Duodenal mucosa (tissue), 2 donors: ENCODE data around the gene SLC26A11.
"Not testable (repeated sequence)": the region's sequence is repeated elsewhere in the genome, so short reads cannot be mapped to it uniquely, and the experiment has no call there.

Experiments
- H3K27ac ChIP-seq: one replicate; pipeline ENCODE4 v1.7.0; 2013; ENCODE audit warnings: low read depth, low read length
- H3K27me3 ChIP-seq, 2 donors: one replicate each; pipeline ENCODE4 v1.7.0; 2013; ENCODE audit warnings: low read length in 2 of 2, control low read depth in 1 of 2; ENCODE audit not compliant: insufficient read depth in 2 of 2, control insufficient read depth in 1 of 2
- H3K36me3 ChIP-seq, 2 donors: one replicate each; pipeline ENCODE4 v1.7.0; 2013; ENCODE audit warnings: low read length in 2 of 2, control low read depth in 1 of 2; ENCODE audit not compliant: insufficient read depth in 2 of 2, control insufficient read depth in 1 of 2
- H3K4me1 ChIP-seq, 2 donors: one replicate each; pipeline ENCODE4 v1.7.0; 2013; ENCODE audit warnings: low read length in 2 of 2, control low read depth in 1 of 2; ENCODE audit not compliant: insufficient read depth in 2 of 2, control insufficient read depth in 1 of 2
- H3K4me3 ChIP-seq, 2 donors: one replicate each; pipeline ENCODE4 v1.7.0; 2013; ENCODE audit warnings: low read length in 2 of 2, low read depth in 1 of 2
- H3K9ac ChIP-seq, 2 donors: one replicate each; pipeline ENCODE4 v1.7.0; 2013; ENCODE audit warnings: low read length in 2 of 2, low read depth in 1 of 2
- H3K9me3 ChIP-seq, 2 donors: one replicate each; pipeline ENCODE4 v1.7.0; 2013; ENCODE audit warnings: low read length in 2 of 2, control low read depth in 1 of 2; ENCODE audit not compliant: control insufficient read depth in 1 of 2

SLC26A11 gene

GRCh38 chr17:80268427-80268826, 48.2 kb downstream of the SLC26A11 start:
- no peak overlapping the region for H3K9ac ChIP-seq
- H3K27me3 ChIP-seq: no peaks in the 10 kb centered on the region
- no peak overlapping the region for H3K27ac ChIP-seq
- no peaks in the 10 kb centered on the region for H3K9me3 ChIP-seq
- peaks cover 14 to 43% of the 10 kb centered on the region in 2 donors for H3K36me3 ChIP-seq
- H3K4me1 ChIP-seq: peaks cover 7 to 26% of the 10 kb centered on the region in 2 donors
- no peak overlapping the region for H3K4me3 ChIP-seq

DNA sequence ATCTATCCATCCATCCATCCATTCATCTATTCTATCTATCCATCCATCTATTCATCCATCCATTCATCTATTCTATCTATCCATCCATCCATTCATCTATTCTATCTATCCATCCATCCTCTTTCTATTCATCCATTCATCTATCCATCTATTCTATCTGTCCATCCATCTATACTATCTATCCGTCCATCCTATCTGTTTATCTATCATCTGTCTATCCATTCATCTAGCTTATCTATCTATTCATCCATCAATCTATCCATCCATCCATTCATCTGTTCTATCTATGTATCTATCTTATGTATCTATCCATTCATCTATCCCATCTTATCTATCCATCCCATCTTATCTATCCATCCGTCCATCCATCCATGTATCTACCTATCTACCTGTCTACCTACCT, 49.2 kb downstream of the SLC26A11 start:
- H3K36me3 ChIP-seq: peaks cover 21 to 50% of the 10 kb centered on the region in 2 donors
- no peak overlapping the region for H3K4me3 ChIP-seq
- H3K9me3 ChIP-seq: no peaks in the 10 kb centered on the region
- H3K4me1 ChIP-seq: peaks cover 3 to 23% of the 10 kb centered on the region in 2 donors
- H3K27me3 ChIP-seq: no peaks in the 10 kb centered on the region
- no peak overlapping the region for H3K27ac ChIP-seq
- no peak overlapping the region for H3K9ac ChIP-seq

DNA sequence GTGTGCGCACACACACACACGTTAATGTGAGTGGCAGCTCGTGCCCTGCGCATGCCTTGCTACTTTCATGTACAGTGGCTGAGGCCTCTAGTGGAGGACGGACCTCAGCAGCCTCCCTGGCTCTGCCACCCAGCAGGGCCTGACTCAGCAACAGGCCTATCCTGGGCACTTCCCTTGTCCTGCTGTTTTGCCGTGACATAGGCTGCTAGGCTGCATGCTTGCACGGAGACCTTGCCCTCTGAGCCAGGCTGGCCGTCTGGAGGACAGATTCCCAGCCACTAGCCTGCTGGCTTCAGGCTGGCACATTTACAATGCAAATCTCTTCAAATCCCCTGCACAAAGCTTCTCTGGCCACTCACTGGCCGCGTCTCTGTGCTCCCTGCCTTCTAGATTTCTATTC, 49.9 kb downstream of the SLC26A11 start:
- Histone ChIP-seq H3K9me3 (no peaks in the 10 kb centered on the region), H3K9ac (no peak overlapping the region), H3K27me3 (no peaks in the 10 kb centered on the region), H3K4me1 (peaks cover 0 to 17% of the 10 kb centered on the region in 2 donors), H3K27ac (no peak overlapping the region), H3K36me3 (peaks cover 21 to 52% of the 10 kb centered on the region in 2 donors), H3K4me3 (no peak overlapping the region)

DNA sequence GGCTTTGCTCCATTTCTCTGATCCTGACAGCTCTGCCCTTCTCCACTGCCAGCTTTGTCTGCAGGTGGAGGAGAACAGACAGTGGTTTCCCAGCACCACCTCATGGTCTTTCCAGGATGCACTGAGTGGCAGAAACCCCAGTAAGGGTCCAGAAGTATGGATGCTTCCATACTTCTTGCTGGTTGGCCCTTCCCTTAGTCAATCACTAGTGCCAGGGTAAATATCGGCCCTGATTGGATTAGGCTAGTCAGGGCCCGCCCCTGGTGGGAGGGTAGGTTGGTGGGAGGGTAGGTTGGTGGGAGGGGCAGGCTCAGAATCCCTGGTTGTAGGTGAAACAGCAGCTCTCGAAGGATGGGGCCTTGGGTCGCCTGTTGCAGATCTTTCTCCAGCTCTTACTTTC, 50.6 kb downstream of the SLC26A11 start:
- no peak overlapping the region for H3K9ac ChIP-seq
- H3K27ac ChIP-seq: no peak overlapping the region
- H3K4me3 ChIP-seq: no peak overlapping the region
- no peaks in the 10 kb centered on the region for H3K9me3 ChIP-seq
- H3K36me3 ChIP-seq: peaks cover 21 to 56% of the 10 kb centered on the region in 2 donors
- H3K27me3 ChIP-seq: no peaks in the 10 kb centered on the region
- peaks cover 0 to 10% of the 10 kb centered on the region in 2 donors for H3K4me1 ChIP-seq

DNA sequence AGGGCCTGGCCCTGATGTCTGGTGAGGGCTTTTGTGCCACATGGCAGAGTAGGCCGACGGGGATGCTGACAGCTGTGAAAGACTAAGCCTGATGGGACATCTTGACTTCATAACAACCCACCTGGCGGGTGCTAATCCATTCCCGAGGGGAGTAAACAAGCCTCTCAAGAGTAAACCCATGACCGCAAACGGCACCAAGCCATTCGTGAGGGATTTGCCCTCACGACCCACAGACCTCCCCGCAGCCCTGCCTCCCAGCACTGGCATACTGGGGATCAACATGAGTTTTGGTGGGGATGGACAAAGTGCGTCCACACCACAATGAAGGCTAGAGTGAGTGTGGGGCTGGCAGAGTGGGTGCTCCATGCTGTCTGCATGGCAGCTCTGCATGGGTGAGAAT, 52.1 kb downstream of the SLC26A11 start:
- Histone ChIP-seq H3K9ac (no peak overlapping the region), H3K27ac (no peak overlapping the region), H3K27me3 (no peaks in the 10 kb centered on the region), H3K4me1 (peaks cover 0 to 4% of the 10 kb centered on the region in 2 donors), H3K9me3 (no peaks in the 10 kb centered on the region), H3K36me3 (peaks cover 21 to 51% of the 10 kb centered on the region in 2 donors), H3K4me3 (no peak overlapping the region)

DNA sequence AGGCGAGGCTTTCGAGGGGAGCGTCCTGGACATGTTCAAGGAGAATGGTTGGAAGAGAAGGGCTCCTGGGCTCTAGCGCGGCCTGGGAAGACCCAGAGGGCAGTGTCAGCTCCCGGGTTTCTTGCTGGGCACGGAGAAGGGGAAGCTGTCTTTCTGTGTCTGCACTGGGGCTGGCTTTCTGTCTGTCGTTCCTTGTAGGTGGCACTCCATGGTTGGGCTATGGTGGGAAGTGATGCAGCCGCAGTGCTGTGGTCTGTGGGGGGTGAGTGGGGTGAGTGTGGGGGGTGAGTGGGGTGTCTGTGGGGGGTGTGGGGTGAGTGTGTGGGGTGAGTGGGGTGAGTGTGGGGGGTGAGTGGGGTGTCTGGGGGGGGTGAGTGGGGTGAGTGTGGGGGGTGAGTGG, 54.1 kb downstream of the SLC26A11 start:
- no peaks in the 10 kb centered on the region for H3K27me3 ChIP-seq
- peaks cover 0 to 4% of the 10 kb centered on the region in 2 donors for H3K4me1 ChIP-seq
- H3K27ac ChIP-seq: no peak overlapping the region
- no peak overlapping the region for H3K4me3 ChIP-seq
- H3K9ac ChIP-seq: no peak overlapping the region
- peaks cover 14 to 51% of the 10 kb centered on the region in 2 donors for H3K36me3 ChIP-seq
- H3K9me3 ChIP-seq: no peaks in the 10 kb centered on the region

DNA sequence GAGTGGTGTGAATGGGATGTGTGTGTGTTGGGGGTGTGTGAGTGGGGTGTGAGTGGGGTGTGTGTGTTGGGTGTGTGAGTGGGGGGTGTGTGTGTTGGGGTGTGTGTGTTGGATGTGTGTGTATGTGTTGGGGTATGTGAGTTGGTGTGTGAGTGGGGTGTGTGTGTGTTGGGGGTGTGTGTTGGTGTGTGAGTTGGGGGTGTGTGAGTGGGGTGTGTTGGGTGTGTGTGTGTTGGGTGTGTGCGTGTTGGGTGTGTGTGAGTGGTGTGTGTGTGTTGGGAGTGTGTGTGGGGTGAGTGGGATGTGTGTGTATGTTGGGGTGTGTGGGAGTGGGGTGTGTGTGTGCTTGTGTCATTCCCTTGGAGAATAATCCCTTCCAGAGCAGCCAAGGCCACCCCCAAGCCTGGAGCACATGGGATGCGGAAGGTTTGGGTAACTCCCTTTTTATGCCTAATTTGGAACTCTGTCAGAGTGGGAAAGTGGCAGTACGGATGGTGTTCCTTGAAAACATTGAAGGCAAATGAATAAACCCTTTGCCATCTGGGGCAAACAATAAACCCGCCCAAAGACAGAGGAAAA, 54.7 kb downstream of the SLC26A11 start:
- Histone ChIP-seq H3K4me3 (no peak overlapping the region), H3K9ac (no peak overlapping the region), H3K4me1 (peaks cover 0 to 4% of the 10 kb centered on the region in 2 donors), H3K27me3 (no peaks in the 10 kb centered on the region), H3K27ac (no peak overlapping the region), H3K9me3 (no peaks in the 10 kb centered on the region), H3K36me3 (peaks cover 11 to 48% of the 10 kb centered on the region in 2 donors)

DNA sequence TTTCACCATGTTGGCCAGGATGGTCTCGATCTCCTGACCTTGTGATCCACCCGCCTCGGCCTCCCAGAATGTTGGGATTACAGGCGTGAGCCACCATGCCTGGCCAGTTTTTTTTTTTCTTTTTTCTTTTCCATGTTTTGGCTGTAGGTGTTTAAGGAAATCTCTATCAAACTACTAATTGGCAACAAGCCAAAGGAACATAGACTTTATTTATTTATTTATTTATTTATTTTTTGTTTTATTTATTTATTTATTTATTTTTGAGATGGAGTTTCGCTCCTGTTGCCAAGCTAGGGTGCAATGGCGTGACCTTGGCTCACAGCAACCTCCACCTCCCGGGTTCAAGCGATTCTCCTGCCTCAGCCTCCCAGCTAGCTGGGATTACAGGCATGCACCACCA, 55.6 kb downstream of the SLC26A11 start:
- not testable (repeated sequence) for H3K4me1 ChIP-seq, H3K9ac ChIP-seq, H3K4me3 ChIP-seq, H3K27ac ChIP-seq, H3K27me3 ChIP-seq, H3K9me3 ChIP-seq
- H3K36me3 ChIP-seq: peaks cover 14 to 48% of the 10 kb centered on the region in 2 donors

- H3K36me3 ChIP-seq: peaks cover 14 to 51% of the 10 kb centered on the region in 2 donors
- H3K4me3 ChIP-seq: no peak overlapping the region
Measured at GRCh38 chr17:80277751-80278671, 57.8 kb downstream of the SLC26A11 start.

GRCh38 chr17:80279895-80280294, 59.7 kb downstream of the SLC26A11 start:
- Histone ChIP-seq H3K9me3 (no peaks in the 10 kb centered on the region), H3K9ac (no peak overlapping the region), H3K27me3 (no peaks in the 10 kb centered on the region), H3K4me1 (no peaks in the 10 kb centered on the region), H3K36me3 (peaks cover 12 to 51% of the 10 kb centered on the region in 2 donors), H3K27ac (no peak overlapping the region), H3K4me3 (no peak overlapping the region)

More at GRCh38 chr17:80277751-80278671, 57.8 kb downstream of the SLC26A11 start:
- Histone ChIP-seq H3K9me3 (no peaks in the 10 kb centered on the region), H3K9ac (no peak overlapping the region), H3K27ac (no peak overlapping the region), H3K27me3 (no peaks in the 10 kb centered on the region), H3K4me1 (peaks cover 0 to 4% of the 10 kb centered on the region in 2 donors)
